Neural progenitor cell (in vitro differentiated cells): Measurements from ENCODE around the gene CC2D1A.

Experiments
- CTCF ChIP-seq: fragments of 200-600 bp; sonication (generic); IDR thresholded peaks from 2 replicates; pipeline ENCODE4 v1.5.1; 2017; ENCODE audit warnings: antibody characterized with exemption, mild to moderate bottlenecking
- EZH2 ChIP-seq: fragments of 200-600 bp; sonication (generic); IDR thresholded peaks from 2 replicates; pipeline ENCODE4 v1.6.1; 2017; ENCODE audit warnings: antibody characterized with exemption, mild to moderate bottlenecking, moderate library complexity

- TF ChIP-seq EZH2 = no peak
- TF ChIP-seq CTCF = no peak
Measured at GRCh38 chr19:13965926-13966683, 60.1 kb downstream of the CC2D1A start.
